HepG2 (cell line): ENCODE results near the gene SYS1. TPM values are rescaled to one million over a fixed set of nuclear protein-coding genes. Genes with fewer than 3 reads are reported as not detected.

Experiments used
- BCLAF1 ChIP-seq: fragments of 450-650 bp; IDR thresholded peaks from 2 replicates; pipeline ENCODE4 v1.6.1; 2017; ENCODE audit warnings: mild to moderate bottlenecking
- CENPT ChIP-seq: sonication (generic); formaldehyde crosslinking; IDR thresholded peaks from 2 replicates; pipeline ENCODE4 v1.8.0; 2022; ENCODE audit warnings: low read depth, mild to moderate bottlenecking, moderate library complexity, missing genetic modification reagents
- ELF1 ChIP-seq: sonication (generic); formaldehyde crosslinking; IDR thresholded peaks from 2 replicates; pipeline ENCODE4 v1.4.0; 2020; ENCODE audit warnings: missing genetic modification reagents
- FIP1L1 ChIP-seq: fragments of 200-400 bp; formaldehyde crosslinking; IDR thresholded peaks from 2 replicates; pipeline ENCODE4 v1.6.1; 2018; ENCODE audit warnings: low read depth, mild to moderate bottlenecking, low read length, moderate library complexity, borderline replicate concordance; ENCODE audit not compliant: insufficient read depth
- HDAC6 ChIP-seq: fragments of 200-600 bp; sonication (generic); IDR thresholded peaks from 2 replicates; pipeline ENCODE4 v1.7.0; 2017; ENCODE audit warnings: mild to moderate bottlenecking, antibody characterized with exemption, low read length, low read depth
- MBD4 ChIP-seq: IDR thresholded peaks from 2 replicates; pipeline ENCODE4 v1.6.1; 2012; ENCODE audit warnings: low read length, inconsistent platforms, borderline replicate concordance
- MXD3 ChIP-seq: IDR thresholded peaks from 2 replicates; pipeline ENCODE4 v1.6.1; 2016; ENCODE audit warnings: mild to moderate bottlenecking, missing biosample characterization, missing genetic modification reagents
- MYNN ChIP-seq: sonication (generic); formaldehyde crosslinking; IDR thresholded peaks from 2 replicates; pipeline ENCODE4 v1.4.0; 2020; ENCODE audit warnings: mild to moderate bottlenecking, low read depth, missing genetic modification reagents
- SNRNP70 ChIP-seq: fragments of 200-400 bp; formaldehyde crosslinking; IDR thresholded peaks from 2 replicates; pipeline ENCODE4 v1.6.1; 2017; ENCODE audit warnings: mild to moderate bottlenecking, low read depth, low read length, moderate library complexity
- STAT6 ChIP-seq: sonication (generic); formaldehyde crosslinking; IDR thresholded peaks from 2 replicates; pipeline ENCODE4 v1.4.0; 2020; ENCODE audit warnings: missing genetic modification reagents, mild to moderate bottlenecking, borderline replicate concordance
- TOE1 ChIP-seq: sonication (generic); formaldehyde crosslinking; IDR thresholded peaks from 2 replicates; pipeline ENCODE4 v1.4.0; 2020; ENCODE audit warnings: mild to moderate bottlenecking, missing genetic modification reagents
- ZNF205 ChIP-seq: IDR thresholded peaks from 2 replicates; pipeline ENCODE4 v1.6.1; 2018; ENCODE audit warnings: missing biosample characterization, missing genetic modification reagents
- ZNF34 ChIP-seq: sonication (generic); formaldehyde crosslinking; IDR thresholded peaks from 2 replicates; pipeline ENCODE4 v1.4.0; 2020; ENCODE audit warnings: mild to moderate bottlenecking, missing genetic modification reagents, borderline replicate concordance
- ZNF557 ChIP-seq: sonication (generic); formaldehyde crosslinking; IDR thresholded peaks from 2 replicates; pipeline ENCODE4 v1.4.0; 2020; ENCODE audit warnings: missing genetic modification reagents
- ZNF558 ChIP-seq: sonication (generic); formaldehyde crosslinking; IDR thresholded peaks from 2 replicates; pipeline ENCODE4 v1.9.0; 2022; ENCODE audit warnings: mild to moderate bottlenecking, missing genetic modification reagents, borderline replicate concordance
- ZNF569 ChIP-seq: sonication (generic); formaldehyde crosslinking; IDR thresholded peaks from 2 replicates; pipeline ENCODE4 v1.5.0; 2020; ENCODE audit warnings: mild to moderate bottlenecking, missing genetic modification reagents, moderate library complexity, borderline replicate concordance
- ZNF644 ChIP-seq: IDR thresholded peaks from 2 replicates; pipeline ENCODE4 v1.6.1; 2016; ENCODE audit warnings: low read depth
- polyA plus RNA-seq, 8 experiments: library from polyadenylated mRNA; depleted of rRNA in 3 of 8; stranded (reverse) in 7 of 8; unstranded in 1 of 8; fragments of >200 nt; fragmentation: Illumina TruSeq in 4 of 8; extraction: Trizol in 4 of 8; gene quantifications; 2 replicates each; pipeline versions ENCODE4 v1.2.1 to v1.2.3, GENCODE V29; 2011 to 2016; ENCODE audit warnings: low read depth in 4 of 8, missing spikeins in 1 of 8, mixed read lengths in 1 of 8; ENCODE audit not compliant: insufficient read depth in 1 of 8
- total RNA-seq, 5 experiments: library from RNA; depleted of rRNA; stranded (reverse); fragments of >200 nt; fragmentation: Illumina TruSeq; extraction: Trizol; gene quantifications; 2 replicates each; pipeline ENCODE4 v1.2.3, GENCODE V29; 2016; ENCODE audit warnings: low read depth in 1 of 5

Gene SYS1
- total and polyA plus RNA-seq, 2 of the 13 experiments (the other 11 are each of a cell fraction or from before 2014, with no cell fraction given) = 38.3 to 65.6 TPM

- TF ChIP-seq STAT6 (CRISPR knock-in tag) = no peak
- no peak for TF ChIP-seq BCLAF1
- no peak for TF ChIP-seq MXD3 (CRISPR knock-in tag)
- no peak for TF ChIP-seq SNRNP70
- no peak for TF ChIP-seq TOE1 (CRISPR knock-in tag)
- TF ChIP-seq ZNF34 (CRISPR knock-in tag) = no peak
- no peak for TF ChIP-seq MYNN
- TF ChIP-seq ZNF558 (CRISPR knock-in tag) = 0 out of 2 replicates have a peak, but pooled peaks have one; percentile 68
- TF ChIP-seq ZNF205 (CRISPR knock-in tag) = no peak
- no peak for TF ChIP-seq ZNF557 (CRISPR knock-in tag)
- TF ChIP-seq ELF1 (CRISPR knock-in tag) = no peak; the same call in 1 of the 2 replicates
- TF ChIP-seq FIP1L1 = no peak
- no peak for TF ChIP-seq CENPT (CRISPR knock-in tag)
- no peak for TF ChIP-seq HDAC6
- TF ChIP-seq MBD4 = no peak
- TF ChIP-seq ZNF644 (CRISPR knock-in tag) = no peak
- TF ChIP-seq ZNF569 (CRISPR knock-in tag) = no peak
Measured at GRCh38 chr20:45341939-45342854, 20.8 kb upstream of the SYS1 start (continued).
